Measurements from ENCODE around the gene SCD5.
"Not testable (repeated sequence)": the region's sequence is repeated elsewhere in the genome, so short reads cannot be mapped to it uniquely, and the experiment has no call there.

The SCD5 gene

DNA sequence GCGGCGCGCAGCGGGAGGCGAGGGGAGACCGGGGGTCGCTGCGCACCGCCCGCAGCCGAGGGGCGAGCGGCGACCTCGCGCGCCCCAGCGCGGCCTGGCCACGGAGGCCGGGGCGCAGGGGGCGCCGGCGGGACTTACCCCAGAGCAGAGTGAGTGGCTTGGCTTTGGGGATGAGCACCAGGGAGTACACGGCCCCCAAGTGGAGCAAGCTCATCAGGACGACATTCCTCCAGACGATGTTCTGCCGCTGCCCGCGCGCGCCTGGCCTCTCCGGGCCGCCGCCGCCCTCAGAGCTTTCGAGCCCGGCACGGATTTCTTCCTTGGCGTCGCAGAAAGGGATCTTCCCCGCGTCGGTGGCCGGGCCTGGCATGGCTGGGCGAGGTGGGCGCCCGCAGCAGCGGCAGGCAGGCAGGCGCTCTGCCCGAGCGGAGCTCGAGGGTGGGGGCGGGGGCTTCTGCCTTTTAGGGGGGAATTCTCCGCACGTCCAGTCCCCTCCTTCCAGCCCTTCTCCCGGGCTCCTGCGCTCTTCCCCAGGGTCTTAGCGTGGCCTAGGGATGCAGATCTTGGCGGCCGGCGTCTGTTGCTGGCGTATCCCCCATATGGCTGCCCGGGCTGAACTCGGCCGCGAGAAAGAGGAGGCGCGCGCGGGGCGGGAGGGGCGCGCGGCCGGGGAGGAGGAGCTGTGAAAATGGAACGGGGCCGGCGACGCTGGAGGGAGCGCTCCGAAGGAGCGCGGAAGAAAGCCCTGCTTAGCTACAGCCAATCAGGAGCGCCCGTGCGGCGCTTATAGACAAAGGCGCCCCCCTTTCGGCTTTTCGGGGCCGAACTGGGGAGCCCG, at the start of gene SCD5:
SCD5 (minus strand) TSS at position 629 of the 838 bp plus-strand sequence; CDS start at position 370, 259 bp downstream.
- peak; percentile 60 to 86 for DNase-seq

DNA sequence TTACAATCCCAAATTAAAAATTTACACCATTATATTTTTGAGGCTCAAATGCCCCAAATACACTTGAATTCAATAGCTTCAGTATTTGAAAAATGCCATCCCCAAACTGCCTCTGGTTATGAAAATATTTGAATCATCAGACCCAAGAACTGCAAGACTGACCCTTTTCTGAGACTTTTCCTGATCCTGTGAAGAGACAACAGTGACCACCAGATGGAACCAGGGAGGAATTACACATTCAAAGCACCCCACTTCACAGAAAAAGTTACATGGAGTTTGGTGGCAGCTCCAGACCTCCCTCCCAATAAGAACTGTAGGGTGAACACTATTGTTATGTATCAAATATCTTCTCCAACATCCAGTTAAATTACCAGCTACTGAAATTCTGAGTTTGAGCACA, 44.0 kb upstream of the SCD5 start:
- DNase-seq, result no peak

DNA sequence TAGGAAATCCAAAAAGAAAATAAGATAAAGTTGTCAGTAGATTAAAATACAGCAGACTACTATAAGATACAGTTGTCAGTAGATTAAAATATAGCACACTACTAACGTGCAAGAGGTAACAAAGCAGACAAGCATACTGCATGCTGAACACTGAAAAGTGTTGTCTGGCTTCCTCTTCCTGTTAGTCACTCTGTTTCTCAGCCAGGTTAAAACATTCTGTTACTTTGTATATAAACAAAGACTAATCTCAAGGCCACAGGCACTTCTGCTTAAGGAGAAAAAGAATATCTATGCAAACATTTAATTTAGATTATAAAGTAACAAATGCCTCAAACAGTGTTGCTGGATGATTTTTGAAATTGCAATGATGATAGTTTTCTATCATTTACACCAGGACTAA, 41.0 kb upstream of the SCD5 start:
- no peak for DNase-seq

DNA sequence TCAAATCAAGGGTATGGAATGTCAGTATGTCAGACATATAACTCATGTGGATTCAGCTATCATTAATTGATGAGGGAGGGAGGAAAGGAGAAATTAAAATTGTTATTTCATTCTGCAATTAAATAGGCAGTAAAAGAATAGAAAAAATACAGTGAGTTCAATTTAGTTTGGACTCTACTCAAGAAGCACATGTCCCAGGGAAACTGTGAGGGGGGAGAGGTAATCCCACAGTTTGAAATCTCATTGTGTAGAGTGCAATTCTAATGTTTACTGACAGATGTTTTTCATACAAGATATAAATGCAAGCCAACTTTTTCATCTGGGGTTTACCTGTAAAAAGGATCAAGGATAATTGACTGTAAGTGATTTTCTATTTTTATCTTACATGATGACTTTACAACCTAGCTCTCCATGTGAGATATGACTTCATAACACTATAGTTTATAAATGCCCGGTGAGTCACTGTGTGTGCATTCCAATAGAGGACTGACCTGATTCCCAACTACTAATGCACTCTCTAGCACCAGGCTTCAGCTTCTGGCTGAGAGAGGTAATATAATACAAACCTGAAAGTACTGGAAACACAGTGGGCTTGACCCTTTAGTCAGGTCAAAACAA, 35.2 kb upstream of the SCD5 start:
- no peak for DNase-seq

DNA sequence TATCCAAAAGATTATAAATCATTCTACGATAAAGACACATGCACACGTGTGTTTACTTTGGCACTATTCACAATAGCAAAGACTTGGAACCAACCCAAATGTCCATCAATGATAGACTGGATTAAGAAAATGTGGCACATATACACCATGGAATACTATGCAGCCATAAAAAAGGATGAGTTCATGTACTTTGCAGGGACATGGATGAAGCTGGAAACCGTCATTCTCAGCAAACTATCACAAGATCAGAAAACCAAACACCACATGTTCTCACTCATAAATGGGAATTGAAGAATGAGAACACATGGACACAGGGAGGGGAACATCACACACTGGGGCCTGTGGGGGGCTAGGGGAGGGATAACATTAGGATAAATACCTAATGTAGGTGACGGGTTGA, 34.5 kb upstream of the SCD5 start:
- DNase-seq, result not testable (repeated sequence)

DNA sequence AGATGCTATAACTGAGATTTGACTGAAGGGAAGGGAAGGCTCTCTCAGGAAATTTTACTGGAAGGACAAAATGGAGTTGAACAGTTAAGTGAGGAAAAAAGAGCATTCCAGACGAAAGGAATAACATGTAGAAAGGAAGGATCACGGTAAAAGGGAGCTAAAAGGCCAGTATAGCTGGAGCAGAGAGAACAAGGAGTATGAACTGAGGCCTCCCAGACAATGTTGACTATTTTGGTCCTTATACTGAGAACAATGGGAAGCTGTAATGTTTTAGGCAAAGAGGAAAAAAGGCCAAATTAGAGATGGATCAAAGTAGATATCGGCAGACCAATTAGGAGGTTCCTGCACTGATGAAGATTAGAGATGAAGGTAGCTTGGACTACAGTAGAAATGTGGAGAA, 26.8 kb upstream of the SCD5 start:
- no peak for DNase-seq

DNA sequence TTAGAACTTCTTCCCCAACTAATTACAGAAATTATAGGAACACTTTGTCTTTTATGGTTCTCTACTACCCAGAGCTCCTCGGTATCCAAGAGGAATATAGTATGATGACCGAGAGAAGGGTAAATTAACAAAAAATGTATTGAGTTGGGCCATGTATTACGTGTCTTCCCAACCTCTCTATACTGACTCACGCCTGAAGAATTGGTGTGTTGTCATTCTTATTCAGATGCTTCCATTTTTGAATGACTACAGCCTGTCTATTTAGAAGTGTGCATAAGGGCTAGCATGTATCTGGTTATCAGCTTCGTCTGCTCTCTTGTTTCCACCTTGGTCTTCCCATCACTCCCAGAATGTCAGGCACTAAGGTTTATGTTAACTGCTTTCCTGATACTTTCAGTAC, 24.5 kb upstream of the SCD5 start:
- DNase-seq, result no peak

DNA sequence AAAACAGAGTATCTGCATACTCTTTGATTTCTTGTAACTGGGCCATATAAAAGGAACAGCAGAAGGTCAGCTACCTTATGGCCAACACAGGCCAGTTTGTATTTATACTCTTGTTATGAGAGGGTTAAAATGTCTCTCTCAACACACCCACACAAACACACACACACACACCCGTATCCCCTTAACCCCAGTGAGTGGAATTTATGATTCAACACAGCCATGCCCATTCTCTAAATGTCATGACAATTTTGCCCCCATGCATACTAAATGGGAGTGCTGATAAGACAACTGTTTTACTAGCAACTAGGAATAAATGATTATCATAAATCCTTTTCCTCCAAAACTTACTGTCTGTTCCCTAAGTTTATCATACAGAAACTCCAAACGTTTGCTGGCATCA, 22.1 kb upstream of the SCD5 start:
- no peak for DNase-seq

DNA sequence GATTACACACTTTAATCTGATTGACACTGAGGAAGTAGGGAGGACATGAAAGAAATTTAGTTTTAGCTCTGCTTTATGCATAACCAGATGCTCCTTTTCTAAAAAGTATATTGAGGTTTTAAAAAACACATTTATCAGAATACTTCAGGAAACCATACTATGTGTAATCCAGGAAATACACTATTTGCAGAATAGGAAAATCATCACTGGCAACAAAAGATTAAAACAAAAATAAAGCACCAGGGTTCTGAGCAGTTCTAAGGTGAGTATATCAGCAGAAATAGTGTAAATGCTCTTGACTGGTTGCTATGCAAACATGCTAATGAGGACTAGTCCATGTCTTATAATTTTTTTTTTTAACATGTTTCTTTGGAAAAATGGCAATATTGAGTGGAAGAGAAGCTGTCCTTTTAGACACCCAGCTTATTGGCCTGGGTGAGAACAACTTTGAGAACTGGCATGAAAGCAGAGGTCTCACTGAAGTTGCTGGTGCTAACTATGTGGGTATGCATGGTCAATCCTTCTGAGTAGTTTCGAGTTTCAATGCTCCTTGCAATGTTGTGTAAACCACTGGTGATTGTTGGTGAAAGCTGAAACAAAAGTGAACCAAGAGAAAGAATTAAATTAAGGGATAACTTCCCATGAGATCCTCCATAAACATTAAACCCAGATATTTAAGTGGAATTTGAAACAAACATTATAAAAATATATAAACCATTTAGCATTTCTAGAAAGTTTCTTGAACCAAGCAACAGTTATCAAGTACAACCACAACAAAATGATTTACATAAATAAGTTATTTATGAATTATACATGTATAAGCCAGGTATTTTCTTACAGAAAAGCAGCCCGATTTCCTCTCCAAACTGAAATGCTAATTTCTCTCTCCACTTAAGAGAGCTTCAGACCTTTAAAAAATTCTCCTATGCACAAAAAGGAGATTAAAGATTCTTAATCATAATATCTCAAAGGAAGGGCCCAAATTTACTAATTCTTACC, 20.4 kb upstream of the SCD5 start:
- DNase-seq, result no peak

DNA sequence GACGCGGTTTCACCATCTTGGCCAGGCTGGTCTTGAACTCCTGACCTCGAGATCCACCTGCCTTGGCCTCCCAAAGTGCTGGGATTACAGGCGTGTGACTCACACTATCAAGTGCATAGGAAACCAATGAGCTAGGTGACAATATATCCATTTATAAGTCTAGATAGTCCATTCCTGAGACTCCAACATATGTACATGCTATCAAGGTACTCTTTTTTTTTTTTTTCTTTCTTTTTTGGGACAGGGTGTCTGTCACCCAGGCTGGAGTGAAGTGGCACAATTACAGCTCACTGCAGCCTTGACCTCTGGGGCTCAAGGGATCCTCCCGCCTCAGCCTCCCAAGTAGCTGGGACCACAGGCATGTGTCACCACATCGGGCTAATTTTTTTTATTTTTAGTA, 18.3 kb upstream of the SCD5 start:
- not testable (repeated sequence) for DNase-seq

DNA sequence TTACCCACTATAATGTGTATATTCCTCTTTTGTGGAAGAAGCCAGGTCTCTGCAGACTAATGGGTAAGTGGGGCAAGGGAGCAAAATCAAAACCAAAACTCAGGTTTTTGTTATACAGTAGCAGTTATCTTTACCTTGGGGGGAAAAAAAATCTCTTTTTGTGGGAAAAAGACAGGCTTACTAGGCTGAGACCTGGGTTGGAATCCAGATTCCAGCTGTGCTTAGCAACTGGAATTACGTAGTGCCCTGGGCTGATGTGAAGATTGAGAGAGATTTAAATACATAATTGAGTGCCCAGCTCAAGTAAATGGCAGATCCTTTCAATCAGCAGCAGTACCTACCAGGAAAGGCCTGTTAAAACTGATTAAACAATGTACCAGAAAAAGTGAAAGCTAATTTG, 15.4 kb upstream of the SCD5 start:
- DNase-seq, result no peak

DNA sequence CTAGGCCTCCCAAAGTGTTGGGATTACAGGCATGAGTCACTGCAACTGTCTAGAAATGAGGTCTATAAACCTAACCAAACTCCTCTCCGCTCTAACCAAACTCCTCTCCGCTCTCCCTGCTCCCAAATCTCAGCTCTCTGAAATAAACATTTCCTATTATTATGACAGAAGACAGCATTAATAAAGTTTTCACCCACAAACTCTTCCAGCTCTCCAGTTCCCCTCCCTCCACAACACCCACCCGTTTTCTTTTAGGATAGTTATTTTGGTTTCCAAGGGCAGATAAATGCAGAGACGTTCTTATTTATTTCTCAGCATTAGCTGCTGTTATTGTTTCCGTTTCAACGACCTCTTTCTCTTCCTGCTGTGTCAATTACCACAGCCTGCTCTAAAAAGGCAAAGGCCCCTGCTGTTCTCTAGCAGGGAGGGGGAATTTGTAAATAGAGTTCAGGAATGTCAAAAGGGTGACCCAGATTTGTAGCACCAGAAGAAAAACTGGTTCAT, 13.3 kb upstream of the SCD5 start:
- no peak for DNase-seq

DNA sequence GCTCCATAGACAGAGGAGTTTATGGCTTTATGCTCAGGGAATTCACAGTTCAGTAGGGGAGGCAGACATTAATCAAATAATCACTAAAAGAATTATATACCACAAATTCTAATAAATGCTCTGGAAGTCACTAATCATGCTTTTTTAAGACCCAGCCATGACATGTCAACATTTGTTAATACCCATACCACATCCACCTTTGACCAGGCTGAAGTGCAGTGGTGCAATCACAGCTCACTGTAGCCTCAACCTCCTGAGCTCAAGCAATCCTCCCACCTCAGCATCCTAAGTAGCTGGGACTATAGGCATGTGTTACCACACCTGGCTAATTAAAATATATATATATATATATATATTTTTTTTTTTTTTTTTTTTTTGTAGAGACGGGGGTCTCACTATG, 12.8 kb upstream of the SCD5 start:
- no peak for DNase-seq

DNA sequence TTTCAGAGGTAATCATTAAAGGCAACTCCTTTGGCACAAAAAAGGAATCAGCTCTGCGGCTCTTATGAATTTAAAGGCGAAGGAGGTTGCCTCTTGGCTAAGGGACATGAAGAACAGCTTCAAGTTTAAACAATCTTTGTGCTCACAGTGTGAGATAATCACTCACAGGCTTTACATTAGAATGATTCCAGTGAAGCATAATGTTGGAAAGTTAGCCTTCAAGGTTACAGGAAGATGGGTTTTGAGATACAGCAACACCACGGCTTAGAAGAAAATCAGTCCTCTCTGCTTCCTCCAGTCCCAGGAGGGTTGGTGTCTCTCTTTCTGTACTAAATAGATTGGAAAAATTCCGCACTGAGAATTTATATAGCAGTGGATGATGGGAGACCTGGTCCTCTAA, 11.6 kb upstream of the SCD5 start:
- DNase-seq, result no peak

DNA sequence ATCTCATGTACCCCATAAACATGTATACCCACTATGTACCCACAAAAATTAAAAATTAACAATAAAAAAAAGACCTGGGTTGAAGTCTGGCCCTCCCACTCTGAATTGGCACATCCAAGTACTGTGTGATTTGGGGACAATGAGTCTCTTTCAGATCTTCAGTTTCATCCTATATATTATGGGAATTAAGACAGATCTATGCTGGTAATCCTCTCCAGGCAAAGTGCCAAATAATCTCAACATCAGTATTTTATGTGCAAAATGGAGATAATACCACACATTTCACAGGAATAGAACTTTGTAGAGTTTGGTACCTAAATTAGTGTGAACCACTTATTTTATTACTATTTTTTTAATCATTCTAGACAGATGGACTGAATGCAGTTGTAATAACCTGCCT, 11.0 kb upstream of the SCD5 start:
- peak in 1 of 2 experiments; percentile 7 for DNase-seq

DNA sequence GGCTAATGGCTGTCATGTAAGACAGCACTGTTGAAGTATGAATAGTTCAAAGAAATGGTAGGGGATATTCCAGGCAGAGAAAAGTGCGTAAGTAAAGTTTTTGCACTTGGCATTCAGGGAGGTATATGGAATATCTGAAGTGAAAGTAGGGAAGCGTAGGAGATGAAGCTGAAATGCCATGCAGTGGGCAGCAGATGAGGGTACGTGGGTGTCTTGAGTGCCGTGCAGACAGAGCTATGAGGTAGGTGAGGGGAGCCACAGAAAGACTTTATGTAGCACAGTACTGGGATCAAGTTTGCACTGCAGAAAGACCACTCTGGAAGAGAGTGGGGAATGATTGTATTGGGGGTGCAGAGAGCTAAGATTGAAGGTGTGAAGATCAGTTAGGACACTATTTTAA, 5.2 kb upstream of the SCD5 start:
- DNase-seq, result no peak

DNA sequence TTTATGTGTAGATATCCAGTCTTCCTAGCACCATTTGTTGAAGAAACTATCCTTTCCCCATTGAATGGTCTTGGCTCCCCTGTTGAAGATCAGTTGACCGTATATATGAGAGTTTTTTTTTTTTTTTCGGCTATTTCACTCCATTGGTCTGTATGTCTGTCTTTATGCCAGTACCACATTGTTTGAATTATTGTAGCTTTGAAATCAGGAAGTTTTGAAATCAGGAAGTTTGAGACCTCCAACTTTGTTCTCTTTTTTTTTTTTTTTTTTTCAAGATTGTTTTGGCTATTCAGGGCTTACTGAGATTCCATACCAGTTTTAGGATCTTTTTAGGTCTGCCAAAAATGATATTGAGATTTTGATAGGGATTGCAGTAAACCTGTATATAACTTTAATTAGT, 4.3 kb upstream of the SCD5 start:
- DNase-seq, result no peak

DNA sequence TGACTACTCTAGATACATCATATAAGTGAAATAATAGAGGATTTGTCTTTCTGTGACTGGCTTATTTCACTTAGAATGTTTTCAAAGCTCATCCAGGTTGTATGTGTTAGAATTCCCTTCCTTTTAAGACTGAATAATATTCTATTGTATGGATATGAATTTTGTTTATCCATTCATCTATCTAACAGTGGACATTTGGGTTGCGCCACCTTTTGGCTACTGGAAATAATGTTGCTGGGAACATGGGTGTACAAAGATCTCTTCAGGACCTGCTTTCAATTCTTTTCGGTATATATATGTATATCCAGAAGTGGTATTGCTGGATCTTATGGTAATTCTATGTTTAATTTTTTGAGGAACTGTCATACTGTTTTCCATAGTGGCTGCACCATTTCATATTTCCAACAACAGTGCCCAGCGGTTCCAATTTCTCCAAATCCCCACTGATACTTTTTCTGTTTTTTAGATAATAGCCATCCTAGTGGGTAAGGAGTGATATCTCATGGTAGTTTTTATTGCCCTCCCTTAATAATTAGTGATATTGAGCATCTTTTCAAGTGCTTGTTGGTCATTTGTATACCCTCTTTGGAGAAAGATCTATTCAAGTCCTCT, 3.4 kb upstream of the SCD5 start:
- DNase-seq, result peak in 1 of 2 experiments; percentile 35

DNA sequence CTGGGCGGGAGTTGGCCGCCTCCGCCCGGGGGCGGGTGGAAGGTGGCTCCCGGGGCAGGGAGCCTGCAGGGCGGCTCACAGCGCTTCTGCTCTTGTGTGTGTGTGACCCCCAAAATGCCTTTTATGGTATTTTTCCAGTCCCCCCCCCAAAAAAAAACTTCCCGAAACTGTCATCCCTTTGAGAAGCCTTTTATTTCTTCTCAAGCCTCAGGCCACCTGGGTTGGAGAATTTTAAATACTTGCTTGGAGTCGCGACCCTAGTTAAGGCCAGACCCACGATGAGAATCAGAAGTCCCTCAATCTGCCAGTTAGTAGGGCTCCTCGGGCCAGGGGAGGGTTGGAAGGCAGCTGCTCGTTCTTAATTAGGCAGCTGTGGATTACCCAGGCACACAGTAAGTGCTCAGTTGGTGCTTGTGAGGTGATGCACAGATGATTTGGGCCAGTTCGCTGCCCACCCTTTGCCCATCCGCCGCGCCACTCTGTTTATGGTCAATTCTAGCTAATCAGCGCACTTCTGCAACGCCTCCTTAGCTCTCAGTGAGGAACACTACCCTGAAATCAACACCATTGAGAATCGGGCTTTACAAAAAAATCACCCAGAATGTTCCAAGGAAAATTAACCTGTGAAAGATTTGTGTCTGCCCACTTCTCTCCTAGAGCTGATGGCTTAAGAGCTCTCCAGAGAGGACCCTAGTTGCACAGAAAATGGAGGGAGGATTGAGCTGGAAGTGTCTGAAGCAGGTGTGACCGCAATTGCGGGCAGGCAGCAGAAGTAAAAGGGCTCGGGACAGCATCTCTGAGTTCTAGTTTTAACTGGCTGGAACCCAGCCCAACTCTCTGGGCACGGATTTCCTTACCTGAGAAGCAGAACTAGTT, 648 bp upstream of the SCD5 start:
- peak in 1 of 2 experiments; percentile 38 for DNase-seq

DNA sequence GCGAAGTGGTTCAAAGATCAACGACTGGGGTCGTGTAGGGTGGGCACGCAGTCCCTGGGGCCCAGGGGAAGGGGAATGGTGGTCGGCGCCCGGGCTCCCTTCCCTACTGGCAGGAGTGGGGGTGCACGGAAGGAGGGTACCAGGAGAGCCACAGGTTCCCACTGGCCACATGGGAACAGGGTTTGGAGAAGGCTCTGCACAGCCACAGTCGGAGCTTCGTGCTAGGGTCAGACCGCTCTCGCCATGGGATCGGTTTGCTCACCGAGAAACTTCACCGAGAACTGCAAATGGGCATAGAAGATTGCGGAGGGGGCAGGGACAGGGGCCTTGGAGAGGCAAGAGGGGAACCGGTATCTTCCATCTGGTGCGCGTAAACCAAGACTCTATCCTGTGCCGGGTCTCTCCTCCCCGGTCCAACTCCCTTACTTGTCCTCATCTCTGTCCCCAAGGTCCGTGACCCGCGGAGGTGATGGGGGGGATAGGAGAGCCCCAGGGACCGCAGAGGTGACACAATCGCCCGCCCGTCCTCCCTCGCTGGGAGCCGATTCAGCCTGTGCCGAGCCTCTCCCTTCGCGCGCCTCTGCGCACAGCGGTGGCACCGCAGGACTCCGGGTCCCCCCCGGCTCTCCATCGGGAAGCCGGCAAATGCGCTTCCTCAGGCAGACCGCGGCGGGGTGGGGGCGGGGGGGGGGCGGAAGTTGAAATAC, 1.0 kb downstream of the SCD5 start:
- DNase-seq, result peak in 1 of 2 experiments; percentile 22

DNA sequence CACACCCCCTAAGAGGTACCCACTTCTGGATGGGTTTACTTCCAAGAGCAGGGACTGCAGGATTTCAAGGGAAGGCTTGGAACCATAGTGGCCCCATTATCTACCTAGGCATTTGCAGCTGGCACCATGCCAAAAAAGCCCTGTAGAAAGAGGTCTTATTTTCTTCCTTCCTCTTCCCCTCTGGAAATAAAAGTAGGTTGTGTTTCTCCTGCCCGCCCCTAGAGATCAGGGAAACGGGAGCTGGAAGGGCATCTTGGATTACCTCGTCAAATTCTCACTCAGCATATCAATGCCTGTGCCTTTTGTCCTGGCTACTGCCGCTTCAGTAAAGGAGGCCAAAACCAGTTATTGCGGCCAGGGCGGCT, 1.6 kb downstream of the SCD5 start:
- DNase-seq, result peak in 1 of 2 experiments; percentile 19

Measured in NCI-H446 (cell line).